Testis (tissue), 3 donors: Measurements from ENCODE around the gene ALCAM. TPM values are rescaled to one million over a fixed set of nuclear protein-coding genes. Genes with fewer than 3 reads are reported as not detected.

Experiments
- DNase-seq: peaks from one replicate; pipeline ENCODE4 v3.0.0-alpha.2; 2019
- H3K27ac ChIP-seq, 2 donors: fragments of 200-600 bp; sonication (generic); one replicate each; pipeline ENCODE4 v1.5.1; 2019
- H3K27me3 ChIP-seq: fragments of 200-600 bp; sonication (generic); one replicate; pipeline ENCODE4 v1.5.1; 2019
- H3K36me3 ChIP-seq: fragments of 200-600 bp; sonication (generic); one replicate; pipeline ENCODE4 v1.5.1; 2017; ENCODE audit warnings: low read depth; ENCODE audit errors: missing control alignments
- H3K4me1 ChIP-seq: fragments of 200-600 bp; sonication (generic); one replicate; pipeline ENCODE4 v1.5.1; 2019
- H3K4me3 ChIP-seq, 2 donors: fragments of 200-600 bp; sonication (generic); one replicate each; pipeline ENCODE4 v1.5.1; 2017 to 2019
- H3K9me3 ChIP-seq: fragments of 200-600 bp; sonication (generic); one replicate; pipeline ENCODE4 v1.5.1; 2017
- CTCF ChIP-seq, 3 experiments: fragments of 450-650 bp in 2 of 3; fragments of 200-600 bp in 1 of 3; sonication (generic) in 1 of 3; IDR thresholded peaks; one replicate each; pipeline ENCODE4 v1.5.1; 2016 to 2019; ENCODE audit warnings: antibody characterized with exemption in 3 of 3, mild to moderate bottlenecking in 2 of 3, moderate library complexity in 1 of 3
- POLR2A ChIP-seq: fragments of 450-650 bp; IDR thresholded peaks from one replicate; pipeline ENCODE4 v1.6.1; 2017; ENCODE audit warnings: antibody characterized with exemption, mild to moderate bottlenecking, moderate library complexity
- WGBS, 2 donors: methylation state at CpG; one replicate each; pipeline ENCODE4 v1.1.5; 2018; 5-methylcytosine and 5-hydroxymethylcytosine counted together
- intact Hi-C: fragments of 100-400 bp; cut with DNase I; formaldehyde crosslinking; loops from one replicate; pipeline ENCODE4 v1.15.1; 2023; ENCODE audit warnings: low total_unique reads
- polyA plus RNA-seq: library from polyadenylated mRNA; stranded (reverse); fragments of 350-450 nt; fragmentation: Illumina TruSeq; extraction: RNeasy Lipid Tissue Mini Kit (QIAGEN cat#74804); gene quantifications from one replicate; pipeline ENCODE4 v1.2.3, GENCODE V29; 2014; ENCODE audit warnings: low read depth, low replicate concordance; ENCODE audit not compliant: insufficient read depth
- total RNA-seq, 2 donors: library from RNA; depleted of rRNA; stranded (reverse); fragments of >200 nt; gene quantifications; one replicate each; pipeline ENCODE4 v1.2.3, GENCODE V29; 2016

ALCAM gene
- total and polyA plus RNA-seq, 3 donors from 2014 or later = 8.3 to 9.0 (median 8.7) TPM

- no peak overlapping the region for H3K27ac ChIP-seq
- 89 to 97% methylated on average over 2 of the region's 2 CpGs for WGBS, 2 donors
- H3K4me3 ChIP-seq = no peak overlapping the region
- no peak for TF ChIP-seq POLR2A
- TF ChIP-seq CTCF (IDR thresholded peaks at IDR 0.05) = no peak
- no peak for DNase-seq
- no peaks in the 10 kb centered on the region for H3K36me3 ChIP-seq
- intact Hi-C loops = no loop called here
- no peaks in the 10 kb centered on the region for H3K27me3 ChIP-seq
- H3K4me1 ChIP-seq = no peaks in the 10 kb centered on the region
- H3K9me3 ChIP-seq = no peaks in the 10 kb centered on the region
Measured at GRCh38 chr3:105513886-105514285, 147.2 kb downstream of the ALCAM start.

GRCh38 chr3:105515372-105515771 lies 148.7 kb downstream of the ALCAM start:
- 91 to 92% methylated on average over 2 of the region's 2 CpGs for WGBS, 2 donors
- no peaks in the 10 kb centered on the region for H3K9me3 ChIP-seq
- H3K27me3 ChIP-seq = no peaks in the 10 kb centered on the region
- H3K4me3 ChIP-seq = no peak overlapping the region
- no peaks in the 10 kb centered on the region for H3K4me1 ChIP-seq
- TF ChIP-seq POLR2A (no peak), CTCF (IDR thresholded peaks at IDR 0.05) (no peak)
- intact Hi-C loops = no loop called here
- no peak overlapping the region for H3K27ac ChIP-seq
- no peak for DNase-seq
- no peaks in the 10 kb centered on the region for H3K36me3 ChIP-seq

GRCh38 chr3:105516972-105517371 lies 150.3 kb downstream of the ALCAM start:
- TF ChIP-seq POLR2A = no peak
- TF ChIP-seq CTCF (IDR thresholded peaks at IDR 0.05) = no peak

GRCh38 chr3:105518203-105518602 lies 151.5 kb downstream of the ALCAM start:
- Histone ChIP-seq H3K4me3 (no peak overlapping the region), H3K27me3 (no peaks in the 10 kb centered on the region), H3K4me1 (no peaks in the 10 kb centered on the region), H3K9me3 (no peaks in the 10 kb centered on the region), H3K36me3 (no peaks in the 10 kb centered on the region), H3K27ac (no peak overlapping the region)
- TF ChIP-seq CTCF (IDR thresholded peaks at IDR 0.05) (no peak), POLR2A (no peak)
- intact Hi-C loops = no loop called here
- no peak for DNase-seq

More at GRCh38 chr3:105516972-105517371, 150.3 kb downstream of the ALCAM start:
- DNase-seq = peak; percentile 29
- Histone ChIP-seq H3K9me3 (no peaks in the 10 kb centered on the region), H3K36me3 (no peaks in the 10 kb centered on the region), H3K4me3 (no peak overlapping the region), H3K27me3 (no peaks in the 10 kb centered on the region), H3K4me1 (no peaks in the 10 kb centered on the region), H3K27ac (no peak overlapping the region)
- intact Hi-C loops = no loop called here
- 67 to 70% methylated on average over 6 of the region's 6 CpGs for WGBS, 2 donors

- H3K27ac ChIP-seq = no peak overlapping the region
- H3K4me3 ChIP-seq = no peak overlapping the region
- no peaks in the 10 kb centered on the region for H3K27me3 ChIP-seq
- DNase-seq = peak; percentile 15
- H3K36me3 ChIP-seq = no peaks in the 10 kb centered on the region
- no peaks in the 10 kb centered on the region for H3K4me1 ChIP-seq
- TF ChIP-seq POLR2A (no peak), CTCF (IDR thresholded peaks at IDR 0.05) (peak; percentile 35 to 69 (median 55))
- no peaks in the 10 kb centered on the region for H3K9me3 ChIP-seq
- intact Hi-C loops = no loop called here
- 16 to 25% methylated on average over 4 of the region's 4 CpGs for WGBS, 2 donors
Measured at GRCh38 chr3:105518806-105519418, 152.2 kb downstream of the ALCAM start.
